ENCODE measurements around the gene SCN3B.

GRCh38 chr11:123702139-123702538 lies 47.7 kb upstream of the SCN3B start:
- TF ChIP-seq CTCF (conservative IDR thresholded peaks at IDR 0.05; ENCODE audit: low read length) (no peak), EZH2phosphoT487 (IDR thresholded peaks at IDR 0.05; ENCODE audit: borderline replicate concordance, low read depth, low read length) (no peak)

All from OCI-LY7 (cell line).